ENCODE results near the gene DNAJB6.

- TF ChIP-seq POLR2A (IDR thresholded peaks at IDR 0.05) = no peak
- TF ChIP-seq, protein P1, sequence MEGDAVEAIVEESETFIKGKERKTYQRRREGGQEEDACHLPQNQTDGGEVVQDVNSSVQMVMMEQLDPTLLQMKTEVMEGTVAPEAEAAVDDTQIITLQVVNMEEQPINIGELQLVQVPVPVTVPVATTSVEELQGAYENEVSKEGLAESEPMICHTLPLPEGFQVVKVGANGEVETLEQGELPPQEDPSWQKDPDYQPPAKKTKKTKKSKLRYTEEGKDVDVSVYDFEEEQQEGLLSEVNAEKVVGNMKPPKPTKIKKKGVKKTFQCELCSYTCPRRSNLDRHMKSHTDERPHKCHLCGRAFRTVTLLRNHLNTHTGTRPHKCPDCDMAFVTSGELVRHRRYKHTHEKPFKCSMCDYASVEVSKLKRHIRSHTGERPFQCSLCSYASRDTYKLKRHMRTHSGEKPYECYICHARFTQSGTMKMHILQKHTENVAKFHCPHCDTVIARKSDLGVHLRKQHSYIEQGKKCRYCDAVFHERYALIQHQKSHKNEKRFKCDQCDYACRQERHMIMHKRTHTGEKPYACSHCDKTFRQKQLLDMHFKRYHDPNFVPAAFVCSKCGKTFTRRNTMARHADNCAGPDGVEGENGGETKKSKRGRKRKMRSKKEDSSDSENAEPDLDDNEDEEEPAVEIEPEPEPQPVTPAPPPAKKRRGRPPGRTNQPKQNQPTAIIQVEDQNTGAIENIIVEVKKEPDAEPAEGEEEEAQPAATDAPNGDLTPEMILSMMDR (IDR thresholded peaks at IDR 0.05) = no peak
These were observed 29.9 kb downstream of the DNAJB6 start for GRCh38 chr7:157366722-157367121.

All from stomach (tissue), 4 donors.